SK-N-SH treated with all-trans-retinoic acid at 6 μM for 48 hours (cell line): ENCODE measurements around the gene N4BP3.

Source experiments
- ATAC-seq: fragments of 200-7000 bp; cut with Tn5 transposase; 3 replicates; pipeline ENCODE4 v1.9.1; 2020; ENCODE audit warnings: mild to moderate bottlenecking, moderate library complexity
- BACH2 ChIP-seq: fragments of 250-450 bp; sonication (Bioruptor Pico); IDR thresholded peaks from 2 replicates; pipeline ENCODE4 v1.9.0; 2021; ENCODE audit warnings: mild to moderate bottlenecking, borderline replicate concordance
- CSDC2 ChIP-seq: fragments of 250-450 bp; sonication (Bioruptor Pico); IDR thresholded peaks from 2 replicates; pipeline ENCODE4 v1.5.0; 2020; ENCODE audit warnings: mild to moderate bottlenecking, moderate library complexity
- CSRNP3 ChIP-seq: fragments of 250-450 bp; sonication (Bioruptor Pico); IDR thresholded peaks from 2 replicates; pipeline ENCODE4 v1.5.1; 2021; ENCODE audit warnings: mild to moderate bottlenecking, moderate library complexity
- ISL1 ChIP-seq: fragments of 250-450 bp; sonication (Bioruptor Pico); IDR thresholded peaks from 2 replicates; pipeline ENCODE4 v2.1.2; 2022; ENCODE audit warnings: mild to moderate bottlenecking, moderate library complexity
- PATZ1 ChIP-seq: fragments of 250-450 bp; sonication (Bioruptor Pico); IDR thresholded peaks from 2 replicates; pipeline ENCODE4 v1.8.0; 2020; ENCODE audit warnings: mild to moderate bottlenecking, moderate library complexity, borderline replicate concordance
- POU6F1 ChIP-seq: fragments of 250-450 bp; sonication (Bioruptor Pico); IDR thresholded peaks from 2 replicates; pipeline ENCODE4 v1.8.0; 2021; ENCODE audit warnings: low read depth, mild to moderate bottlenecking, moderate library complexity, borderline replicate concordance
- PPARA ChIP-seq: fragments of 250-450 bp; sonication (Bioruptor Pico); IDR thresholded peaks from 2 replicates; pipeline ENCODE4 v1.5.0; 2020; ENCODE audit warnings: mild to moderate bottlenecking, borderline replicate concordance
- RARB ChIP-seq: fragments of 250-450 bp; sonication (Bioruptor Pico); IDR thresholded peaks from 2 replicates; pipeline ENCODE4 v1.8.0; 2021; ENCODE audit warnings: mild to moderate bottlenecking, moderate library complexity
- SNAI2 ChIP-seq: fragments of 250-450 bp; sonication (Bioruptor Pico); IDR thresholded peaks from 2 replicates; pipeline ENCODE4 v1.5.0; 2020; ENCODE audit warnings: mild to moderate bottlenecking, moderate library complexity
- TOX ChIP-seq: fragments of 250-450 bp; sonication (Bioruptor Pico); IDR thresholded peaks from 2 replicates; pipeline ENCODE4 v1.8.0; 2021; ENCODE audit warnings: mild to moderate bottlenecking, moderate library complexity, borderline replicate concordance
- TSHZ2 ChIP-seq: fragments of 250-450 bp; sonication (Bioruptor Pico); IDR thresholded peaks from 2 replicates; pipeline ENCODE4 v1.5.0; 2020; ENCODE audit warnings: mild to moderate bottlenecking, moderate library complexity
- ZC3H10 ChIP-seq: fragments of 250-450 bp; sonication (Bioruptor Pico); IDR thresholded peaks from 2 replicates; pipeline ENCODE4 v1.5.1; 2021; ENCODE audit warnings: mild to moderate bottlenecking, moderate library complexity
- ZFP3 ChIP-seq: fragments of 250-450 bp; sonication (Bioruptor Pico); IDR thresholded peaks from 2 replicates; pipeline ENCODE4 v1.5.0; 2020; ENCODE audit warnings: mild to moderate bottlenecking, moderate library complexity
- ZFP30 ChIP-seq: fragments of 450-650 bp; formaldehyde crosslinking; IDR thresholded peaks from 2 replicates; pipeline ENCODE4 v1.5.0; 2022; ENCODE audit warnings: mild to moderate bottlenecking, moderate library complexity
- ZNF565 ChIP-seq: fragments of 450-650 bp; formaldehyde crosslinking; conservative IDR thresholded peaks from 2 replicates; pipeline ENCODE4 v1.5.0; 2020; ENCODE audit warnings: low read depth, mild to moderate bottlenecking, moderate library complexity
- ZNF70 ChIP-seq: fragments of 450-650 bp; formaldehyde crosslinking; IDR thresholded peaks from 2 replicates; pipeline ENCODE4 v1.5.0; 2020; ENCODE audit warnings: mild to moderate bottlenecking, moderate library complexity

Gene N4BP3

GRCh38 chr5:178094345-178094744 lies 19.0 kb upstream of the N4BP3 start:
- TF ChIP-seq ZFP3 (no peak), TSHZ2 (CRISPR knock-in tag) (no peak), ZFP30 (CRISPR knock-in tag) (no peak), CSRNP3 (CRISPR knock-in tag) (no peak), PPARA (CRISPR knock-in tag) (no peak), ZC3H10 (CRISPR knock-in tag) (no peak)
- no peak for ATAC-seq

GRCh38 chr5:178098685-178099084 lies 14.6 kb upstream of the N4BP3 start:
- ATAC-seq, result no peak

GRCh38 chr5:178103612-178104011 lies 9.7 kb upstream of the N4BP3 start:
- no peak for ATAC-seq
- TF ChIP-seq BACH2 (no peak), ISL1 (CRISPR knock-in tag) (no peak), CSRNP3 (CRISPR knock-in tag) (no peak), PPARA (CRISPR knock-in tag) (no peak), ZNF565 (no peak), SNAI2 (CRISPR knock-in tag) (no peak), PATZ1 (CRISPR knock-in tag) (no peak), ZFP30 (CRISPR knock-in tag) (no peak), TOX (CRISPR knock-in tag) (no peak), RARB (CRISPR knock-in tag) (no peak), ZNF70 (CRISPR knock-in tag) (no peak), CSDC2 (CRISPR knock-in tag) (no peak)

More at GRCh38 chr5:178098685-178099084, 14.6 kb upstream of the N4BP3 start:
- TF ChIP-seq POU6F1 (CRISPR knock-in tag) (no peak), CSRNP3 (CRISPR knock-in tag) (no peak), ZC3H10 (CRISPR knock-in tag) (no peak), PATZ1 (CRISPR knock-in tag) (no peak)
